ENCODE data around the gene ARVCF. TPM values are rescaled to one million over a fixed set of nuclear protein-coding genes. Genes with fewer than 3 reads are reported as not detected.
A peak's percentile ranks its signal among the peaks of the same experiment; 100 is the strongest.

Gene ARVCF
- total RNA-seq, 1 experiment from 2014 or later = 3.4 TPM

DNA sequence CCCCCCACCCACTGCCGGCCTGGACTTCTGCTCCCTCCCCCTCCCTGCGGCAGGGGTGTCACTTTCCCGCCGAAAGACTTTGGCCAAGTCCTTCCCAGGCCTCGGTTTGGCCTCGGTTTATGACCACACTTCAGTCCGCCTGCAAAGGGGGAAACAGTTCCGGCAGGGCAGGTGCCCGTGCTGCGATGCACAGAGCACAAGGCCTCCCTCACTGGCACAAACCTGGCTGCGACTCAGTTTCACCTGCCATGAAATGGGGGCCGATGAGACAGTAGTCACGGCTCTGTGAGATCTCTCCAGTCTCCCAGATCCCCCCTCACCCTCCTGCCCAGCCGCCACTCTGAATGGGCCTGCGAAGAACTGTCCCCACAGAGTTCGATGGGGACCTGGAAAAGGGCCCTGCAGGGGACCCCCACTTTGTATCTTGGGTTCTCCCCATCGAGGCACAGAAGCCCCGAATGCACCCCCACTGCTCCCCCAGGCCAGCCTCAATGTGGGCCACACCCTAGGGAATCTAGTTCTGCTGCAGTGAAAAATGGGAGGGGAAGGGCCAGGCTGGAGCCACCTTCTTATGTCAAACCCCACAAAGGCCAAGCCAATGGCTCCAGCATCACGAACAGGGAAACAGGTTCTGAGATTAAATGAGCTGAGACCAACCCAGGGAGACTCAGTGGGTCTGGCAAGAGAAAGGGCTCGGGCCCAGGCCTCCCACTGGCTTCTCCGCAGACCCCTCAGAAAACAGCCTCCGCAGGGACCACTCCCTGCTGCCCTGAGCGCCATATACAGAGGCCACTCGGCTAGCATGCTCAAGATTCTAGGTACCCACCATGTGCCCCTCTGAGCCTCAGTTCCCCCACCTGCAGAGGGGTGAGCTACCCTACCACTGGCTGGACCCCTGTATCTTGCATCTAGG is 29.0 kb downstream of the ARVCF start:
- DNase-seq (ENCODE audit: low read depth) = no peak

DNA sequence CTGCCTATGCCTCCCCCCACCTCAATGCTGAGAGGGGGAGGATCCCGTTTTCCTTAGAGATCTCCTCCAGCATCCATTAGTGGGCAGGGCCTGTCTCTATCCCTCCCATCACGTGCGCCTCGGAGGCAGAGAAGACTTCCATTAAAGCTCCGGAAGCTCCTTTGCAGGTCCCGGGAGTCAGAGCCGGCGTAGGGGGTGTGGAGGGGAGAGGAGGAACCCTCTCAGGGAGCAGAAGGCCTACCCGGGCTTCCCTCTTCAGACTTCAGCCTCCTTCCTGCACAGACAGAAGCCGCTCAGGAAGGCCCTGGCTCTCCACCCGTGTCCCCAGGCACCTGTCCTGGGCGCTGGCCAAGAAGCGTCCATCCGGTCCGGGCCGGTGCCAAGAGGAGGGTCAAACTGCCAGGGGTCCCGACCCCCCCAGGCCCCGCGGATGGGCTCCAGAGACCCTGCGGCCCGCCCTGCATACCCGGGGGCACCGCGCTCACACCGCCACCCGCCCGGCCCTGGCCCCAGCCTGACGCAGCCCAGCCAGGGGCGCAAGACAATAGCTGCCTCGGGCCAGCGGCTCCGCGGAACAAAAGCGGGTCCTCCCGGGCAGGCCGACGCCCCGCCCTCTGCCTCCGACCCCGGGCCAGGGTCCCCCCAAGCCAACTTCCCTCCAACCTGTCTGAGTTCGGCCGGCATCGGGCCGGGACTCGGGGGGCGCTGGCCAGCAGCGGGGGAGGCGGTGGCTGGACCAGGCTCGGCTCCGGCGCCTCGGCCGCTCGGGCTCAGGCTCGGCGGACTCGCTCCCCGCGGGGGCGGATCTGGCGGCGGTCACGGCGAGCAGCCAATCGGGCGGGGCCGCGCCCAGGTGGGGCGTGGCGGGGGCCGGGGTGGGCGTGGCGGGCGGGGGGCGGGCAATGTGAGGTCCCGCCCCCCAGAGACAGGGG is 29.9 kb downstream of the ARVCF start:
- DNase-seq (ENCODE audit: low read depth) = peak; percentile 85

DNA sequence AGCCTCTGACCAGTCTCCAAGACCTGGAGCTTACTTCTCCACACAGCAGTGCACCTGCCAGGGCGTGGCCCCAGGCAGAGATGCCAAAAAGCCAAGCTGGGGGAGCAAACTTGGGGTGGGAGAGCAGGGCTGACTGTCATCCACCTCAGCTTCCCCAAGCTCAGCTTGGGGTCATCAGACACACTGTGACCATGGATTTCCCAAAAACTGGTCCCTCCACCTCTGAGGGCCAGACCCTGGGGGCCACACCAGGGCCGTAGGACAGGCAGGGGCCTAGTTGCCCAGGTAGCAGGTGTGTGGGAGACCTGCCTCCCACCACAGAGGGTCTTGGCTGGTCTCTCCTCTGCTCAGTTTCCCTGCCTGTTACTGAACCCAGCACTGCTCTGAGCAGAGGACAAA is 30.6 kb downstream of the ARVCF start:
- DNase-seq (ENCODE audit: low read depth) = no peak

DNA sequence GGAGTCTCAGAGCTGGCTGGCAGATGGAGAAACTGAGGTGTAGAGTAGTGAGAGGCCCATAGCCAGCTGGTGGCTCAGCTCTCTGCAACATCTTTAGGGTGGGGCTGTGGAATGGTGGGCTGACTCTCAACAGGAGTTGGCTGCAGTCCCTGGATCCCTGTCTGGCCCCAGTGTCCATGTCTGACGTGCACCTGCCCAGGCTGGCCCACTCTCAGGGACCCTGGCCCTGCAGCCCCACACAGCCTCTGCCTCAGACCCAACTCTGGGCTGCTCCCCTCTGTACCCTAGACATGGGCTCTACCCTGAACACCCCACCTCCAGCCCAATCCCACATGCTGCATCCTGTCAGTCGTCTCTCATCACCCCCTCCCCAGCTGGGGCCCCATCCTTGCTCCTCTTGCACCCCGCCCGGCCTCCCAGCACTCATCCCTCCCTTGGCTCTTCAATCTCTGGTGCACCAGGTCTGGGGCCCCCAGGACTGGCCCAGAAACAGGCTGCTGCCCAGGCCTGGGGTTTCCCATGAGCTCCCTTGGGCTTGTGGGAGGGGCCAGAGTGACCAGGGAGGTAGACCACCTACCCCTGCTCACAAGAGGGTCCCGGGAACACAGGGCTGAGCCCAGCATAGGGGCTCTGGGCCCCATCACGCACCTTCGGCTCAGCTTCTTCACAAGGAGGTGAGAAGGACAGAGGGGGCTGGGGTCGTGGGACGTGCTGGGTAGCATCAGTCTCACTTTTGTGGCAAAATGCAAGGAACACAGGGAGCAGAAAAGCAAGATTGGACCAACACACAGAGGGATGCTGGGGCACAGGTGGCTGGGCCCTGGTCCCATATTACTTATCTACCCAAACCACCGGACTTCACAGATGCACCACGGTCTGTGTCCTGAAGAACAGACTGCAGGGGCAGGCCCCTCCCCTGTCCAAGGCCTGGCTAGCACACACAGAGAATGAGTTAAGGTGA is 31.5 kb downstream of the ARVCF start:
- DNase-seq (ENCODE audit: low read depth) = no peak

DNA sequence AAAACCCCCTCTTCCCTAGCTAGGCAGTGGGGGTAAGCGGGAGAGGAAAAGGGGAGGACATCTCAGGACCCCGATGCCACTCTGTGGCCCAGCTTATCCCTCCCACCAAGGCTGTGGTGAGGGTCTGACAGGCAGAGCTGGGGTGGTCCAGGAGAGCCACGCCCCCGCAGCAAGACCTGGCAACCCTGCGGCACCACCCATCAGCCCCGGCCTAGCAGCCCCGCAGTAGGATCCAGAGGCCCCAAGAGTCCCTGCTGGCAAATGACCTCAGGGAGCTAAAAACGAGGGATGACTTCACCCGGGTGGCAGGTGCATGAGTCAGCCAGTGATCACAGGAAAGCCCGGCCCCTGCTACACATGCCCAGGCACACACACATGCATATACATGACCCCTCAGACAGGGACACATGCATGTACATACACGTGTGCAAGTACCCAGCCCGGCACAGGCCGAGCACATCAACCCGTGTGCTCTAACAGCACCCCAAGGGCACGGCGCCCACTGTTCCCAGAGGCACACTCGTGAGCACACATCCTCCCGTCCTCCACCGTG is 32.3 kb downstream of the ARVCF start:
- DNase-seq (ENCODE audit: low read depth) = peak; percentile 84

DNA sequence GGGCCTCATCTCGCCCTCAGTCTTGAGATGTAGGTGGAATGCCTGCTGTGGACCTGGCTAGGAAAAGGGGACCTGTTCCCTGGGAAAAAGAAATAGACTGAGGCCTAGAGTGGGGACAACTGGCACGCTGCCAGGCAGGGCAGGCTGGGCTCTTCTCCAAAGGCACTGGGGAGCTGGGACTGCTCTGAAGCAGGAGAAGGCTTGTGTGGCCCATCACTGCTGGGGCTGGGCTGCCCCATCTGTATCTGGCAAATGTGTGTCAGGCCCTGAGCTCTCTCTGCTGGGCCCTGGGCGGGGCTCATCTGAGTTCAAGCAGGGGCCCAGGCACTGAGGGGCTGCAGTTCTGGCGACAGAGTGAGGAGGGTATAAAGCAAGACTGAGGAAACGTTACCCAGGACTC is 32.9 kb downstream of the ARVCF start:
- no peak for DNase-seq (ENCODE audit: low read depth)

DNA sequence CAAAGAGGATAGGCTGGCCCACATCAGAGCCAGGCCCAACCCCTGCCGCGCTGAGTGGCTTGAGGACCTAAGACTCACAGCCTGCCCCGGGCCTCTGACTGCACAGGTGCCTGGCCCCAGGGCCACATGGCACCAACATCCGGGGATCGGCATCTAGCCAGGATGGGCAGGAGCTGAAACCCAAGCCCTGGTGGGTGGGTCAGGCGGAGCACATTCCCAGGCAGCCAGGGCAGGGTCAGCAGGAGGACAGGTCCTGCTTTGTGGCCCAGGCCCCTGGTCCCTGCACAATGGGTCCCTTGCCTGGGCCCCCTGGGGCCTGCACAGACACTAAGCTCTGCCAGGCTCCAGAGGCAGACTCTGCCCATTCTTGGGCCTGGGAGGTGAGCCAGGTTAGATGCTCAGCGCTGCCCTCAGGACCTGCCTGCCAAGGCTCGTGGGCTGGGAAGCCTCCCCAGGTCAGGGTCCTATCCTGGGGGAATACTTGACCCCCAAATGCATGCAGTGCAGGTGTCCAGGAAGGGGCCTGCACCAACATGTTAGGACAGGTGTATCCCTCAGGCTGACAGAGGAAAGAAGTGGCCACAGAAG is 33.5 kb downstream of the ARVCF start:
- DNase-seq (ENCODE audit: low read depth) = no peak

DNA sequence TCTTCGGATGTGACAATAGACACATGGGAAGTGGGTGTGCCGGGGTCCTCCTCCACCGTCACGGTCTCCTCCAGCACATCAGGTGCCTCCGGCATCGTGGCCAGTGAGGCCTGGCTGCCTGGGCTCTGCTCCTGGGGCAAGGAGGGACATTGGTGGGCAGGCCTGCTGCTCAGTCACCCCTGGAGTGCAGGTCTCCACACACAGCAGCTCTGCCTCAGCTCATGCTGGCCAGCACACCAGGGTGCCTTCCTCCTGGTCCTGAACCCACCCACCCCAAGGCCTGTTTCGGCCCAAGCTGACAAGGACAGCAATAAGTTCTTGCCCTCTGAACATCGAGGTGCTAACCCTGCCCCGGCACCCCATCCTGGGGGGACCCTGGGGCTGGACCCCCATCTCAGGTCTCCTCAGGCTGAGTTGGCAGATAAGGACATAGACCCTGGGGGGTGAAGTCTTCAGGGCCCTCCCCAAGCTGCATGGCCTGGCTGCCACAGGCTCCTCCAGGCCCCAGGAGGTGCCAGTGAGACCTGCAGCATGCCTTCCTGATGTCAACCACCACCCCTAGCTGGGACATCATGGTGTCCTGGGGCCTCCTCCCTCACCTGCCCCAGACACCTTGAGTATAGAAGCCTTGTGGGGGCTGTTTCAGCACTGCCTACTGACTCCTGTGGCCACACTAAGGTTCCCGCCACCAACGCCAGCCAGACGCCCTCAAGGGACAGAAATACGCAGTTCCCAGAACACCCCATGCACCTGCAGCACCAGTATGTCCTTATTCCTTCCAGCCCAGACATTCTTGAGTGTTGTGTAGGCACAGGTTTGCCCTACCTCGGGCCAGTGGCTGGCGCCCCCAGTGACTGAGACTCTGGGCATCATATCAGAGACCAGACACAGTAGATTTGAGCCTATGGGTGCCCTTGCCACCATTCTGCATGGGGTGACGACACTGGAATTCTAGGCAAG is 34.4 kb downstream of the ARVCF start:
- no peak for DNase-seq (ENCODE audit: low read depth)

DNA sequence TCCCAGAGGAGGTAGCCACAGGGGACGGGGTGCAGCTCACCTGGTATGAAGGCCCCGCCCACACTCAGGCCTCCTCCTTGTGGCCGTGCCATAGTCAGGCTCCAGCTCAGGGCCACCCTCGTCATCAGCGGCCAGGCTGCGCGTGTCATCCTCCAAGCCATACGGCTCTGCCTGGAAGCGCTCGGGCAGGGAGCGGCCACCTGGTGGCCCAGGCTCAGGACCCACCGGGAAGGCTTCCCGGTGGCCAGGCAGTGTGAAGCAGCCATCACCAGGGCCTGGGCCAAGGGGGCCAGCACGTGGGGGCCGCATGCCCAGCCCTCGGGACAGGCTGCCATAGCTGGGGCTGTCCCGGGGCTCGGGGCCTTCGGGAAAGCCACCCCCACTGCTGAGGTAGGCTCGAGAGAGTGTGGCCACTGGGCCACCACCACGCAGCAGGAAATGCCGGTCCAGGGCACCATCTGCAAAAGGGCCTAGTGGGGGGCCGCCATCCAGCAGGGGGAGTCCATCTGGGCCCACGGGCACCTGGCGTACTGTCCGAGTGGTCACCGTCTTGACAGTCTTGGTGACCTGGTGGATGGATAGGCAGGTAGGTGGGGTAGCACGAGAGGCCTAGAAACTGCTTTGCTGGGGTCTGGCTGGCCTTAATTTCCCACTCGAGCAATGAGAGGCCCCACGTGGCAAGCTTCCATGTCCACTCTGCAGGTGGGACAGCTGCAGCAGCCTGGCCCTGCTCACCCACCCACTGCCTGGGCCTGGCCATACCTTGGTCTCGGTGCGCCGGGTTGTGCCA is 35.3 kb downstream of the ARVCF start:
- no peak for DNase-seq (ENCODE audit: low read depth)

DNA sequence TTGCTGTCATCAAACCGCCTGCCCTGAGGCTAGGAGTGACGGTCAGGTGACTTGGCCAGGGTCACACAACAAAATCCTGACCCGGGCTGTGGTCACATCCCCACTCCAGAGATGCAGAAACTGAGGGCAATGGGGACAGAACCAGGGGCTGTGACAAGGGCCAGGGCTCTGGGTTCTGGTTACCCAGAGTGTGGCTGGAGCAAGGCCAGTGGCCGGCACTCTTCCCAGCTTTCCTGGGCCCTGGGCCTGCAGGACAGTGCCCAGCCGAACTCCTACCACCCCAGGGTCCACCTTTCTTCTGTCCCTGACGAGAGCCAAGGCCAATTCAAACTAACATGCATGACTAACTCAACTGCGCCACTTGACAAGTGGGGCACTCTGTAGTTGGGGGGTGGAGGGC is 35.9 kb downstream of the ARVCF start:
- no peak for DNase-seq (ENCODE audit: low read depth)

DNA sequence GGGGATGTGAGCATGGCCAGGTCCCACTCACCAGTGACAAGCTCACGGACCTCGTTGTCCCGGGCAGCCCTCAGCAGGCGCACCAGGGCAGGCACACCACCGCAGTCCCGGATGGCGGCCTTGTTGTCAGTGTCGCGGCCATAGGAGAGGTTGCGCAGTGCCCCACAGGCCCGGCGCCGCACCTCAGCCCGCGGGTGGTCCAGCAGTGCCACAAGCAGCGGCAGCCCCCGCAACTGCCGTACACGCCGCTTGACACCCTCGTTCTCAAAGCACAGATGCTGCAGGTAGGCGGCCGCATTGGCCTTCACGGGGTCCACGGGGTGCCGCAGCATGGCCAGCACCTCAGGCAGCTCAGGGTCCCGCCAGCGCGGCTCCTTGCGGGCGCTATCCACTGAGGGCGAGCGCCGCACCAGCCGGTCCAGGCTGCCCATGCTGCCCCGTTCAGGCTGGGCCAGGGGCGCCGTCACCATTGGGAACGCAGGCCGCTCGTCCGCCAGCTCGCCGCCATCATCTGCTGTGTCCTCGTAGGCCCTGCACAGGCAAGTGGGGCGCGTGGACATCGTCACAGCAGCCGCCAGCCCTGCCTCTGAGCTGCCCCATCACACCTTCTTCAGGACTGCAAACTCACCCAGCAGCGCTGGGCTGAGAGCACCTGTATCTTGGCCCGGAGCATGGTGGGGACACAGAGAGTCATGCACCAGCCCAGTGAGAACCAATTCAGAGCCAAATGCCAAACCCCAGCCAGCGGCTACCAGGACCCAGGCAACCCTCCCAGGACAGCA is 36.7 kb downstream of the ARVCF start:
- no peak for DNase-seq (ENCODE audit: low read depth)

DNA sequence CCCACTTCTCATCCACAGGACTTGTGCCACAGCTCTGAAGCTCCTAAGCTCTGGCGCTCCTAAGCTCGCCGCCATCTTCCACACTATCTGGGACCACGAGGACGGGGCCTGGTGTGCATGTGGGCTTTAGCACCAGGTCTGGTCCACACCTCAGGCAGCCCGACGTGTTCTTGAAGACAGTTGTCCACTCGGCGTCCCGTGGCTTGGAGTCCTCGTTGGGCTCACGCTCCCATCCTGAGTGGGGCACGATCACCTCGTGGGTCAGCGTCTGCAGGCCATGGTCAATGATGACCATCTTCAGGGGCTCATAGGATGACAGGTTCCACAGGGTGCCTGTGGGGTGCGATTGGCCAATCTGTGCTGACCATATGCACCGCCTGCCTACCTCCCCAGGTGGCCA is 37.9 kb downstream of the ARVCF start:
- DNase-seq (ENCODE audit: low read depth) = no peak

DNA sequence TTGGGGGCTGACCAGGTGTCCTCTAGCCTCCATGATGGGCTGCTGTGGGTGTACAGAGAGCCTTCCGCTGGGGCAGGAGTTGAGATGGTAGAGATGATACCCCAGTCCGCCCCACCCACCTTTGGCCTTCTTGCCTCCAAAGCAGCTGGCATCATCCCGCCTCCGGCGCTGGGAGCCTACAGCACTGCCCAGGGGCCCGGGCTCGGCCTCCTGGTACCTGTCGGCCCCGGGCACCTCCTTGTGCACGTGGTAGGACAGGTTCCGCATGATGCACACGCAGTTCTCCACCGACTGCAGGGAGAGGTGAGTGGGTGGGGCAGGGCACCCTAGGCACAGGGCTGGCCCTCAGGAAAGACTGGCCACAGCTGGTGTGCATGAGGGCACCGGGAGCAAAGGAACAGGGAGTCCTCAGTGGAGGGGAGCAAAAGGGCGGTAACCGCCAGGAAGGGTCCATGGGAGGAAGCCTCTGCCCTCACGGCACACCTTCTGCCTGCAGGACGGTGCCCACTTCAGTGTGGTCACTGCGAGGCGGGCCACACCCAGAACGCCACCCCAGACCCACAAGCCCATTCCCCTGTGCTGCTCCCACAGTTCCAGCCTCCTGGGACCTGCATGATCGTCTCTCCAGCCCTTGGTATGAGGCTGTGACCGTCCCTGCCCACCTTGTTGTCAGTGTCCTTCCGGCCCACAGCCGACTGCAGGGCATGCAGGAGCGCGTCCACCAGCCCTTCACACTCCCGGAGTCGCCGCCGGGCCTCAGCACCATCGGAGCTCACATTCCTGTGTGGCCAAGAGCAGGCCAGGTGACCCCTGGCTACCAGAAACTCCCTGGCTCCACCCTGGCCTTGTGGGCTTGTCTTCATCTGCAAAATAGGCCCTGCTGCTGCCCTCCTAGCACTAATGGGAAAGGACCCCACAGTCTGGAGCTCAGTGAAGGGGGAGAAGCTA is 39.1 kb downstream of the ARVCF start:
- DNase-seq (ENCODE audit: low read depth) = no peak

DNA sequence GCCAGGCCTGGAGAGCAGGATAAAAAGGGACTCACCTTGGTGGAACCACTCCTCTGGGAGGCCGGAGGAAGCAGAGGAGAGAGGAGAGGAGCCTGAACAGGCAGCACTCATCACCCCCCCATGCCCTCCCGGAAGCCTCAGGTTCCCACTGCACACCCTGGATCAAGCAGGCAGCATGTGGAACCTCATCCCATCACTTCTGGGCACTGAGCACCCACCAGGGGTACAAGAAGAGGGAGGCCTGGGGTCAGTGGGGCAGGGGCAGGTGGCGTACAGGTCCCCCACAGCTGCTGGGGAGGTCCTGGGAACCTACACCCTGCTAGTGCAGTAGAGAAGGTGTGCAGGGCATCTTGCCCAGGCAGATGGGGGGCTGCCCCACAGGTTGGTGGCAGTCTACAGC is 40.0 kb downstream of the ARVCF start:
- no peak for DNase-seq (ENCODE audit: low read depth)

DNA sequence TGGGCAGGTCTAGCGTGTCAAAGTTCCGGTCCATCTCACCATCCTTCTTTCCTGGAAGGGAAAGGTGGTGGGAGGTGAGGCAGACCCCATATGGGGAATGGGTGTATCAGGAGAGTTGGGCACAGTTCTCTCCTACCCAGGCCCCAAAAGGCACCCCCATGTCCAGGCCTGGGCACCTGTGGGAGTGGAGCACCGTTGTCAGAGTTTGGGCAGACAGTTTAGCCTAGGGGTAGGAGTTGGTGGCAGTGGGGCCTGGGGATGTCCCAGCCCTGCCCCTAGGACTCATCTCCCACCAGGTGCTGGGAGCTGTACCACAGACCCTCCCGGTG is 41.0 kb downstream of the ARVCF start:
- DNase-seq (ENCODE audit: low read depth) = no peak

DNA sequence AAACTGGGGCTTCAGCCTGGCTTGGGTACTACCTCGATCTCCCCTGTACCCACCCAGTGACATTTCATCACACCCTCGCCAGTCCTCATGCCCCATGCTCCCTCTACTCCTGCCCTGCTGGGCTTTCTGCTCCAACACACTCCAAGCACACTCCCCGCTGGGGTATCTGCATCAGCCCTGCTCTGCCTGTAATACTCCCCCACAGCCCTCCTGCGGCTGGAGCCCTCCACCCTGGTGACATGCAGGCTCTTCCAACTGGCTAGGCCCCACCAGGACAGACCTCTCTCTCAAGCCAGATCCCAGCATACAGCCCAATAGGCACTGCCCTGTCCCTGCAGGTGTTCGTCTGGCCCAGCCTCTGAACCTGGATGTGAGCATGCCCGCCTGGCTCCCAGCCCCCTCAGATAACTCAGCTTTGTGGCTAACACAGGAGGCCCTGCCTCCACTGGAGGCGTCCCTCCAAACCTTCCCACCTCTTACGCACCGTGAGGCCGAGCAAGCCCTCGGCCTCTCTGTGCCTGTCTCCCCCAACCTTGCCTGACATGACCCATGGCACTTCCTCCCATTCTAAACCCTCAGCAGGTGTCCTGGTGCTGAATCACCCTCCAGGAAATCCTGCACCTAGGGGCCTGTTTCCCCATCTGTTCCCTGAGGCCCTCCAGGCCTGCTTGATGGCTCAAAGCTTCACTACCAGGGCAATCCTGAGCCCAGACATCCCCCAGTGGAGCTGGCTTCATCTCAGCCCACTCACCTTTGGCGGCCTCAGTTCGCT is 41.5 kb downstream of the ARVCF start:
- peak; percentile 51 for DNase-seq (ENCODE audit: low read depth)
